Heart left ventricle (tissue), 16 donors: ENCODE results near the gene DAPK2. TPM values are rescaled to one million over a fixed set of nuclear protein-coding genes. Genes with fewer than 3 reads are reported as not detected.
A peak's percentile ranks its signal among the peaks of the same experiment; 100 is the strongest.

Experiments
- ATAC-seq, 4 donors: fragments of 200-7000 bp; cut with Tn5 transposase; one replicate each; pipeline ENCODE4 v1.9.1; 2020 to 2022; ENCODE audit warnings: moderate library complexity in 4 of 4, mild to moderate bottlenecking in 3 of 4, moderate number of reproducible peaks in 1 of 4
- DNase-seq, 5 donors: peaks; one replicate each; pipeline ENCODE4 v3.0.0-alpha.2; 2020
- H3K27ac ChIP-seq, 12 donors: fragments of 200-600 bp; sonication (generic) in 4 of 12; one replicate each; pipeline versions ENCODE4 v1.5.0 to v1.8.0; 2016 to 2022; ENCODE audit warnings: mild to moderate bottlenecking in 2 of 12
- H3K27me3 ChIP-seq, 9 donors: fragments of 200-600 bp; sonication (generic) in 2 of 9; one replicate each; pipeline versions ENCODE4 v1.5.1 to v1.8.0; 2016 to 2022; ENCODE audit warnings: mild to moderate bottlenecking in 3 of 9
- H3K36me3 ChIP-seq, 9 donors: fragments of 200-600 bp; sonication (generic) in 2 of 9; one replicate each; pipeline versions ENCODE4 v1.5.0 to v1.8.0; 2018 to 2022; ENCODE audit warnings: mild to moderate bottlenecking in 2 of 9
- H3K4me1 ChIP-seq, 12 donors: fragments of 200-600 bp; sonication (generic) in 4 of 12; one replicate each; pipeline versions ENCODE4 v1.5.0 to v1.8.0; 2016 to 2022; ENCODE audit warnings: mild to moderate bottlenecking in 3 of 12
- H3K4me3 ChIP-seq, 12 donors: fragments of 200-600 bp; sonication (generic) in 4 of 12; one replicate each; pipeline versions ENCODE4 v1.5.0 to v1.8.0; 2017 to 2022; ENCODE audit warnings: mild to moderate bottlenecking in 9 of 12, moderate library complexity in 4 of 12
- H3K9me3 ChIP-seq, 12 donors: fragments of 200-600 bp; sonication (generic) in 4 of 12; one replicate each; pipeline versions ENCODE4 v1.5.0 to v1.8.0; 2016 to 2022; ENCODE audit warnings: mild to moderate bottlenecking in 1 of 12
- CTCF ChIP-seq, 12 donors: fragments of 200-600 bp; sonication (generic) in 4 of 12; IDR thresholded peaks; one replicate each; pipeline versions ENCODE4 v1.5.0 to v1.8.0; 2018 to 2022; ENCODE audit warnings: antibody characterized with exemption in 12 of 12, mild to moderate bottlenecking in 5 of 12
- POLR2A ChIP-seq, 2 donors: fragments of 450-650 bp; IDR thresholded peaks; one replicate each; pipeline ENCODE4 v1.6.1; 2017; ENCODE audit warnings: antibody characterized with exemption in 2 of 2, mild to moderate bottlenecking in 2 of 2, moderate library complexity in 2 of 2
- WGBS, 4 donors: extraction: QIAGEN DNeasy Blood & Tissue Kit in 2 of 4; methylation state at CpG; one replicate each; pipeline versions ENCODE4 v1.1.5 to v1.1.7; 2013 to 2018; 5-methylcytosine and 5-hydroxymethylcytosine counted together
- intact Hi-C, 10 donors: fragments of 100-400 bp; cut with DNase I; formaldehyde crosslinking; loops; one replicate each; pipeline versions ENCODE4 v1.11.1 to v1.14.2; 2022
- polyA plus RNA-seq, 2 donors: library from polyadenylated mRNA; stranded (reverse); fragments of 200-250 nt; gene quantifications; one replicate each; pipeline ENCODE4 v1.2.3, GENCODE V29; 2013
- total RNA-seq, 9 donors: library from RNA; depleted of rRNA in 2 of 9; stranded (reverse); fragments of >200 nt in 2 of 9; fragmentation: NEBNext Ultra II Directional in 3 of 9; extraction: Animal tissue kit (Norgen Biotek cat#: 25700) in 3 of 9; gene quantifications; one replicate each; pipeline versions ENCODE4 v1.1.0 to v1.2.4, GENCODE V29; 2016 to 2023
- donor health status: ischemic (EF 13 %, LVEDD 7.1; RV severe dilation, severe dysfunction).
- donor health status: healthy with polysubstance abuse.
- donor health status: DM: no; HTN: yes; CAD: no.
- donor health status: DM: no; HTN: no; CAD: no.
- donor health status: ischemic (EF 25% LVEDD 6.9; RV normal size, moderate dysfunction).
- donor health status: ischemic (EF 25% LVEDD 5.7; RV mildly dilated, moderate dysfunction).
- donor health status: healthy.
- donor health status: DM: yes; HTN: yes; CAD: no.
- donor health status: ischemic (EF 35%, LVEDD 5.7; RV mildly dilated, moderate dysfunction).
- donor health status: nonischemic (EF 11% LVEDD 7.7; RV severe dilation, severe dysfunction).
- donor health status: DM: yes; HTN: yes; CAD: no.
- donor health status: PGD.
- donor health status: ischemic (EF 29% LVEDD 5.4; RV normal size, mild dysfunction).
- donor health status: nonischemic (EF 23%, LVEDD 6.1; RV moderate dilation, normal function).

DAPK2 gene
- total and polyA plus RNA-seq, 11 donors: 20.4 to 56.2 (median 26.4) TPM

GRCh38 chr15:63944681-63944955 is 101.7 kb downstream of the DAPK2 start:
- H3K36me3 ChIP-seq: no peaks in the 10 kb centered on the region
- intact Hi-C loops: loop anchor here in 6 of 10 donors (2.0 to 10.0 kb wide), 2 partner anchors 100 to 102 kb away; partner anchors contain the start of gene DAPK2 (in 6 of the 6)
- WGBS, 4 donors: 92 to 95% (median 94%) methylated on average over 3 of the region's 3 CpGs
- peaks cover 8 to 45% (median 35%) of the 10 kb centered on the region in 12 donors for H3K4me1 ChIP-seq
- ATAC-seq (no peak), DNase-seq (peak in 1 of 5 donors; percentile 10)
- peak overlapping the region in 3 of 12 donors; percentile 23 to 44 (median 33) for H3K27ac ChIP-seq
- H3K27me3 ChIP-seq: no peaks in the 10 kb centered on the region
- no peaks in the 10 kb centered on the region for H3K9me3 ChIP-seq
- H3K4me3 ChIP-seq: no peak overlapping the region
- no peak for TF ChIP-seq POLR2A (IDR thresholded peaks at IDR 0.05)
- TF ChIP-seq CTCF (IDR thresholded peaks at IDR 0.05): no peak

GRCh38 chr15:63943829-63944680 is 102.2 kb downstream of the DAPK2 start:
- 77 to 85% (median 82%) methylated on average over 9 of the region's 9 CpGs for WGBS, 4 donors
- no peak overlapping the region for H3K27ac ChIP-seq
- no peak overlapping the region for H3K4me3 ChIP-seq
- no peaks in the 10 kb centered on the region for H3K36me3 ChIP-seq
- no peaks in the 10 kb centered on the region for H3K9me3 ChIP-seq
- no peaks in the 10 kb centered on the region for H3K27me3 ChIP-seq
- ATAC-seq (no peak), DNase-seq (peak in 1 of 5 donors; percentile 11)
- intact Hi-C loops: loop anchor here in 6 of 10 donors (2.0 to 10.0 kb wide), 2 partner anchors 101 to 103 kb away; partner anchors contain the start of gene DAPK2 (in 6 of the 6)
- no peak for TF ChIP-seq CTCF (IDR thresholded peaks at IDR 0.05)
- no peak for TF ChIP-seq POLR2A (IDR thresholded peaks at IDR 0.05)
- peaks cover 8 to 50% (median 39%) of the 10 kb centered on the region in 12 donors for H3K4me1 ChIP-seq

DNA sequence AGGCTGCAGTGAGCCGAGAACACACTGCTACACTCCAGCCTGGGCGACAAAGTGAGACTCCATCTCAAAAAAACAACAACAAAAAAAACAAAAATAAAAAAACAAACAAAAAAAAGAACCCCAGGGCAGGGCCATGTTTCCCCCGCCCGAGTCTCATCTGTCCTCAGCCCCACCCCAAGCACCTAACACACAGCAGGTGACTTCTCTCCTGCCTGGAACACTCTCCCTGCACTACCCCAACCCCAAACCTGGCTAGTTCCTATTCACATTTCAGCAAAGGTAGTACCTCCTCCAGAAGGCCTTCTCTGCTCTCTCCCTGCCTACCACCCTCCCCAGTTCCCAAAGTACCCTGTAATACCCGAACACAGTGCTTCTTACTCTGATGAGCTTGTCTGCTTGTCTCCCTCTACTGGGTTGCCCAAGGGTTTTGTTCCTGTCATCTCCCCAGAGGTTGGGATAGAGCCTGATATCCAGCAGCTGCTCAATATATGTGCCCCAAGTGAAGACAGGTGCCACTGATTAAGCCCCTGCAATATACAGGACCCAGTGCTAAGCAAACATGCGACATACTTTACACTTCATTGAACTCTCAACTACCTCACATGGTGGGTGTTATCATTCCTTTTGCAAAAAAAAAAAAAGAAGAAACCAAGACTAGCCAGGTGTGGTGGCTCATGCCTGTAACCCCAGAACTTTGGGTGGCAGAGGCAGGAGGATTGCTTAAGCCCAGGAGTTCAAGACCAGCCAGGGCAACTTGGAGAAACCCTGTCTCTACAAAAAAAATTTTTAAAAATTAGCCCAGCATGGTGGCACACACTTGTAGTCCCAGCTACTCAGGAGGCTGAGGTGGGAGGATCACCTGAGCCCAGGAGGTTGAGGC is 103.6 kb downstream of the DAPK2 start:
- Histone ChIP-seq H3K36me3 (no peaks in the 10 kb centered on the region), H3K9me3 (no peaks in the 10 kb centered on the region), H3K27ac (peak overlapping the region in 4 of 12 donors; percentile 6 to 78 (median 64)), H3K4me1 (peaks cover 8 to 61% (median 49%) of the 10 kb centered on the region in 12 donors), H3K4me3 (no peak overlapping the region), H3K27me3 (no peaks in the 10 kb centered on the region)
- DNase-seq (peak in 1 of 5 donors; percentile 5), ATAC-seq (no peak)
- intact Hi-C loops: loop anchor here in 2 of 10 donors (10.0 kb wide), 1 partner anchor 102 kb away; the partner anchor contains the start of gene DAPK2 (in 2 of the 2)
- no peak for TF ChIP-seq POLR2A (IDR thresholded peaks at IDR 0.05)
- no peak for TF ChIP-seq CTCF (IDR thresholded peaks at IDR 0.05)
- 92 to 97% (median 94%) methylated on average over 6 of the region's 6 CpGs for WGBS, 4 donors
